HG03196 (cell line): Measurements from ENCODE around the gene ZNF232.
"Not testable (repeated sequence)": the region's sequence is repeated elsewhere in the genome, so short reads cannot be mapped to it uniquely, and the experiment has no call there.

Experiments
- ATAC-seq: cut with Tn5 transposase; IDR thresholded peaks from one replicate; pipeline ENCODE4 v1.9.1; 2021; ENCODE audit not compliant: unreplicated experiment

Gene ZNF232

GRCh38 chr17:5111402-5112204 is at the start of gene ZNF232:
TSS of gene ZNF232 (minus strand) at chr17:5111878. CDS start at chr17:5111822, 56 bp downstream.
- peak; percentile 86 for ATAC-seq

DNA sequence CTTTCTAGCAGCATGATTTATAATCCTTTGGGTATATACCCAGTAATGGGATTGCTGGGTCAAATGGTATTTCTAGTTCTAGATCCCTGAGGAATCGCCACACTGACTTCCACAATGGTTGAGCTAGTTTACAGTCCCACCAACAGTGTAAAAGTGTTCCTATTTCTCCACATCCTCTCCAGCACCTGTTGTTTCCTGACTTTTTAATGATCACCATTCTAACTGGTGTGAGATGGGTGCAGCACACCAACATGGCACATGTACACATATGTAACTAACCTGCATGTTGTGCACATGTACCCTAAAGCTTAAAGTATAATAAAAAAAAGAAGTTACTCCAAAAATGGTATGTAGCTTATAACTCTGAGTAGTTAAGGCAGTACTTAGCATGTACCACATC is 49.0 kb upstream of the ZNF232 start:
- ATAC-seq, result not testable (repeated sequence)

- ATAC-seq, result not testable (repeated sequence)
Measured at GRCh38 chr17:5146122-5146521, 34.4 kb upstream of the ZNF232 start.

DNA sequence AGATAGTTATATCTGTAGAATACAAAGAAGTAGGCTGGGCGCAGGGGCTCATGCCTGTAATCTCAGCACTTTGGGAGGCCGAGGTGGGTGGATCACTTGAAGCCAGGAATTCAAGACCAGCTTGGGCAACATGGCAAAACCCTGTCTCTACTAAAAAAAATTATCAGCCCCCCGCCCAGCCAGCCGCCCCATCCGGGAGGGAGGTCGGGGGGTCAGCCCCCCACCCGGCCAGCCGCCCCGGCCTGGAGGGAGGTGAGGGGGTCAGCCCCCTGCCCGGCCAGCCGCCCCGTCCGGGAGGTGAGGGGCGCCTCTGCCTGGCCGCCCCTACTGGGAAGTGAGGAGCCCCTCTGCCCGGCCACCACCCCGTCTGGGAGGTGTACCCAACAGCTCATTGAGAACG is 31.2 kb upstream of the ZNF232 start:
- not testable (repeated sequence) for ATAC-seq

- no peak for ATAC-seq
Measured at GRCh38 chr17:5139458-5139732, 27.7 kb upstream of the ZNF232 start.

- ATAC-seq, result no peak
Measured at GRCh38 chr17:5138616-5139457, 27.2 kb upstream of the ZNF232 start.

- ATAC-seq, result not testable (repeated sequence)
Measured at GRCh38 chr17:5138198-5138544, 26.5 kb upstream of the ZNF232 start.

GRCh38 chr17:5137511-5138197 is 26.0 kb upstream of the ZNF232 start:
- not testable (repeated sequence) for ATAC-seq

DNA sequence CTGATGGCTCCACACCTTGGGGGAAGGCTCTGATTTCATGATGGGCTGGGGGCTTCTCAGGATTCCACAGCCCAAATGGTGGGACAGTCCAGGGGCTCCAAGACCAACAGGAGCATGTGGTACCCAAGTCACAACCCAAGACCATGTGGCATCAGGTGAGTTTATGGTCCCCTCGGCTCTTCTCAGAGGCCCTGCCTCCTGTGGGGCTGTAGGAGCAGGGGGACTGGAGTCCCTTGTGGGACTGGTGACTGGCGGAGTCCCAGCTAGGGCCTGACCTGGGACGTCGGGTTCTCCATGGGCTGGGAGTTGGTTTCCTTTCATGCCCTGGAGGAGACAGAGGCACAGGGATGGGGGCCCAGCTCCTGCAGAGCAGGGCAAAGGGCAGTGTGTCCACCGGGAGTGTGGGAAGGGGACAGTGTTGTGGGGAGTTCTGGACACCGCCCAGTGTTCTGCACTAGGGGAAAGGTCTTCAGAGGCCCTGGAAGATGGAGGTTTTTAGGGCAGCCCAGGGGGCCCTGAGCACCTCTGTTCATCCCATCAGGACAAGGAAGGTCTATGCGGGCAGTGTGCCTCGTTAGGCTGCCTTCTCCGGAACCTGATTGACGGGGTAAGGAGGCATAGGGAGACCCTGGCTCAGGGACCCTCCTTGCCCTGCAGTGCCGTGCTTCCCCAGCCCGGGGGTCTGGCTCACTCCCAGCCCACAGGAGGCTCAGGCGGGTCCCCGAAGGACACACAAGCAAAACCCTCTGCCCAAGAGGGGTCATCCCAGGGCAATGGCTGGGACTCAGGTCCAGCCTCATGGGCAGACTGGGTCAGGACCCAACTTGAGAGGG is 25.1 kb upstream of the ZNF232 start:
- not testable (repeated sequence) for ATAC-seq

GRCh38 chr17:5135726-5136579 is 24.3 kb upstream of the ZNF232 start:
- no peak for ATAC-seq

GRCh38 chr17:5135131-5135712 is 23.5 kb upstream of the ZNF232 start:
- ATAC-seq, result not testable (repeated sequence)

DNA sequence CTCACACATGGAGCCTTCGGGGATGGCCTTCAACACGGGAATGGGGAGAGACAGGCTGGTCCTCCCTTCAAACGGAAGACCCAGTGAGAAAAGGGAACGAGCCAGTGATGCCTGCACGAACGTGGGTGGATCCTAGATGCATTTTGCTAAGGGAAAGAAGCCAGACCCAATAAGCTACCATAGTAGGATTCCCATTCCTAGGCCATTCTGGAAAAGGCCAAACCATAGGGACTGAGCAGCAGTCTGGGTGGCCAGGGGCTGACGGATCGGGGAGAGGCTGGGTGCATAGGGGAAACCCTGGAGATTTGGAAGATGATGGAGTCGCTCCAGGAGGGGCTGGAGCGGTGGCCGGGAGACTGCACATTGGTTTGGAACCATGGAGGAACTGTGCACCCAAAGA is 22.9 kb upstream of the ZNF232 start:
- not testable (repeated sequence) for ATAC-seq

DNA sequence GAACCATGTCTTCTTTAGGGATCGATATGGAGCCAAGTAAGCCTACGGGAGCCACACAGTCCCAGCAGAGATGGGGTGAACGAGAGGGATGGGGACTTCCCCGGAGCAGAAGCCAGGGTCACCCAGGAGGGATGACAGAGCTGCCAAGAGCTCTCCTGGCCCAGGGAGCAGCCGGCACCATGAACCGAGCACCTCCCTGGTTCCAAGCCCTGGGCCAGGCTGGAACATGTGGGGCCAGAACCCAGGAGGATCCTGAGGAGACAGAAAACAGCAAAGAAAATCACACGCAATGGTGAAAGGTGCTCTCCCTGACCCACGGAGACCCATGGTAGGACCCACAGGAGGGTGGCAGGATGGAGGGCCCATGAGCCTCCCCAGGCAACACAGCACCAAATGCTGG is 22.3 kb upstream of the ZNF232 start:
- ATAC-seq, result not testable (repeated sequence)

- ATAC-seq, result no peak
Measured at GRCh38 chr17:5133311-5133710, 21.6 kb upstream of the ZNF232 start.

- ATAC-seq, result not testable (repeated sequence)
Measured at GRCh38 chr17:5132503-5133225, 21.0 kb upstream of the ZNF232 start.

DNA sequence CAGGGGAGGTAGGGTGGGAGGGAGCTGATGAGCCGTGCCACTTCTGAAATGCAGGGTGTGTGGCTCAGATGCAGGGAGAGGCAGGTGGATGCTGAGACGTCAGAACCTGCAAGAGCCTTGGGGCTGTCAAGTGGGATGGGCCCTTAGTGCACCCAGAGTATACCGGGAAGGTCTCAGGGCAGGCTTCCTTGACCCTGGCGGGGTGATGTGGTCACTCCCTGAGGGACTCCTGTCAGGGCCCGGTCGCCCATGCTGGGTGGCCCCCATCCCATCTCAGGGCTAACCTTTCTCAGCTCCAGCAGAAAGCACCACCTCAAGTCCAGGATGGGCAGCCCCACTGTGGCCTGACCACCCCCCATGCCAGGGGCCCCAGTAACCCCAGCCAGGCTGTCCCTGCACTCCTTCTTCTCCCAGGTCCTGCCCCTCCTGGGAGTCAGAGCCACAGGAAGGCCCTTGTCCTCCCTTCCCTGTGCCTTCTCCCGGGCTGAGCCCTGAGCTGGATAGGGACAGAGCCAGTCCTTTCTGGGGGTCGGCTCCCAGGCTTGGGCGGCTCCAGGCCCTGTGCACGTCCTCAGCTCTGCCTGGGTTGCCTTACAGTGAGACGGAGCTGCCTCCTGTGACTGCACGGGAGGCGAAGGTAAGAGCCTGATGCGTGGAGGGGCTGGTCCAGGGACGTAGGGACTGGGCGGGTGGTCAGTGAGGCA is 20.3 kb upstream of the ZNF232 start:
- ATAC-seq, result not testable (repeated sequence)

- ATAC-seq, result no peak
Measured at GRCh38 chr17:5131146-5131715, 19.6 kb upstream of the ZNF232 start.

- not testable (repeated sequence) for ATAC-seq
Measured at GRCh38 chr17:5130687-5131086, 19.0 kb upstream of the ZNF232 start.
